T-helper 2 cell (primary cell): ENCODE measurements around the gene AP2S1.
"Not testable (repeated sequence)": the region's sequence is repeated elsewhere in the genome, so short reads cannot be mapped to it uniquely, and the experiment has no call there.

Source experiments
- DNase-seq, 5 experiments: peaks; one replicate each; pipeline versions ENCODE4 v3.0.0 to v3.0.0-alpha.2; 2012 to 2022

AP2S1 gene

DNA sequence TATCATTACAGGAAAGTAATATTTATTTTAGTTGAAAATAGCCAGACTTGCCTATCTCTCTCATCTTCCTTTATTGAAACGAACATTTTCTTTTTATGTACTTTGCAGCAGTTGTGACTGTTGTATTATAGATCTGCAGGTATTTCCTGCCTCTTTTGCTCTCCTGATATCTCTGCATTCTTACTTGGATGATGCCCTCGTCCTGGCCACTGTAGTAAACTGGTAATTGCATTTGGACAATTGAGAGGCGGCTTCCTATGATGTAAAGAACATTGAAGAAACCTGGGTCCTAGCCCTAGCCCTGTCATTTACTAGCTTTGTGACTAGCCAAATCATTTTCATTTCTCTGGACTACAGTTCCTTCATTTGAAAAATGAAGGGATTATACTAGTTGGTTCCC, 16.5 kb upstream of the AP2S1 start:
- no peak for DNase-seq

DNA sequence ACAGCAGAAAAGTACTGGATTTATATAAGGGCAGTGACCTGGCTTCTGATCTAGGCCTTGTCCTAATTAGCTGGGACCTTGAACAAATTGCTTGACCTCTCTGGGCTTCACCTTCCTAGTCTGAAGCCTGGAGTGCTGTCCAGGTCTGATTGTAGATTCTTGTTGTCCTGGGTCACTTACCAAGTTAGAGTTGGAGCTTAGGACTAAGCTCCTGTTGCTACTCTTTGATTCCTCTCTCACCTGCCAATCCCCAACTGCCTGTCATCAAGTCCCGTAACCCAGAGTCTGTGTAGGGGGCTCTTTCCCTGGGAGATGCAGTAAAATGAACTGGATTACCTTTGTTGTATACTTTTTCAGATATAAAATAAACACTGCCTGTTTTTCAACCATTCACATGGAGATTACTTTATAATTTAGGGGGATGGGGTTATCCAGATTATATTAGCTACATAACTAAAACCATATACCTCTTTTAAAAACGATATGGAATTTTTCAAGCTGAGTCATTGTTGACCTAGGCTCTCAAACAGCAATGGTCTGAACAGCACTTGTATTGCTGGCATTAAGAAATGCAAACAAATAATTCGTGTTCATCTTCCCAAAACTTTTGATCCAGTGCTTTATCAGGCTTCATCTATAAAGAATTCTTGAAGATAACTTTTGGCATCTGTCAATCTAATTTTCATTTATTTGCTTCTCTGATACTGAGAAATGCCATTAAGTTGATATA, 15.9 kb upstream of the AP2S1 start:
- no peak for DNase-seq

DNA sequence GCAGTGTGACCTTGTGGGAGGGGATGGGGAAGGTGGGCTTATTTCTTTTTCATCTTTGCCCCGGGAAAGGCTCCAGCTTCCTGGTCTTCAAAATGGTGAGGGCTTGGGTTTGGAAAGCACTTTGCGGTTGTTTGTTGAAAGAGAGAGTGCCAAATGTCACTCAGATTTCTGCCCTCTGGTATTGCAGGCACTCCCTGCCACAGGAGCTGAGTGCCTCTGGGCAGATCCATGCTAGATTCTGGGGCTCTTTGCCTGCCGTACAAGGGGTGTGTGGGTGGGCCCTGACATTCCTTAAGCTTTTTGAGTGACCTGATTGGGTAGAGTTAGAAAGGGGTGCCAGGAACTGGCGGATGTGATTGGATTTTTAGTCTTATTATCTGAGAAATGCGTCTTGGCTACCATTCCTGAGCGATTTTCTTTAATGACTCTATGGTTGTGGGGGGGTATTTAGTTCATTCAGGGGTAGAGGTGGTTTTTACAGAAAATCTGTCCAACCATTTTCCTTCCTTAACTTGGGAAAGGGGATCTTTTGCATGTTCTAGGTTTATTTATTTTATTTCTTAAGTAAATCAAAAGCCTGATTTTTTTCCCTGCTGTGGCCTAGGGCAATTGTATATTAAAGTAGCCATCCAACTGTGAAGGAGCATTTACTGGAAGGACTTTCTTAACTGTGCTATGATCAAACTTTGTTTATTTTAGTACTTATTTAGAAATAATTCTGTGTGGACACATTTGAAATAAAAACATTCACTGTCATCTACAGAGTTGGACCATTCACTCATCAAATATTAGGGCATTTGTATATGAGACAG, 13.4 kb upstream of the AP2S1 start:
- DNase-seq = no peak

DNA sequence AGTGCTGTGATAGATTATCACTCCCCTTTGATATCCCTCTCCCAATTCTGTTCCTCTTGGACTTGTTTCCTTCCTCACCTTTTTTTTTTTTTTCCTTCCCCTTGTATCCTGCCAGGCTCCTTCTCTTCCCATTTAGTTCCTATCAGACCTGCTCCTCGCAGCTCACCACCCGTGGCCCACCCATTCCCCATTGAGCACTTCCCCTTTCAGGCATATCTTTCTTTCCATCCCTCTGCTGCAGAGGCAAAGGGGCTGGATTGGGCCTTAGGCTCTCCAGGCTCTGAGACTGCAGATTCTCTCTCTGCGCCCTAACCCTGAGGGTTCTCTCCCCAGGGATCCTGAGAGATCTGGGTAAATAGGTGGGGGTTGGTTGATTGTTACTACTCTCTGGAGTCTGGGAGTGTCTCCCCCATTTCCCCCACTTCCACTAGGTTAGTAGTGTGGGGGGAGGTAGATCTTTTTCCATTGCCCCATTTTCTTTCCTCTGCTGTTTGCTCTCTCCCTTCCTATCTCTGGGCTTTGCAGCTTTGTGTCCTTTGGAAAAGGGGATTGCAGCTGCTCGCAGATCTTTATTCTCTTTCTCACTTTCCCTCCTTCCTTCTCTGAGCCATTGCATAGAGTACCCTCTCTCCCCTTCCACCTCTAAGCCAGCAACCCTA, 12.5 kb upstream of the AP2S1 start:
- DNase-seq = no peak

DNA sequence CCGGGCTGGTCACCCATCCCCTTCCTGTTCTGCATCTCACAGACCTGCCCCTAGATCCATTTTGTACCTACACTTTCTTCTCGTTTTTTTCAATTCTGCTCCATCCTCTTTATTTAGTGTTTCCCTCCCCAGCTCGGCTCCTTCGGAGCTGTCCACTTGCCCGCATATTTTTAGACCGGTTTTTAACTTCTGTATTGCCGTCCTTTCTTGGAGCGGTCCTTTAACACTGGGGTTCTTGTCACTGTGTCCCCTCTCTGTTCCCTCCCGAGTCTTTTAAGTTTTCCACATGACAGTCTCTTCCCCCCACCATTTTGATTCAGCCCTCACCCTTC, 11.8 kb upstream of the AP2S1 start:
- peak in 1 of 5 experiments; percentile 15 for DNase-seq

DNA sequence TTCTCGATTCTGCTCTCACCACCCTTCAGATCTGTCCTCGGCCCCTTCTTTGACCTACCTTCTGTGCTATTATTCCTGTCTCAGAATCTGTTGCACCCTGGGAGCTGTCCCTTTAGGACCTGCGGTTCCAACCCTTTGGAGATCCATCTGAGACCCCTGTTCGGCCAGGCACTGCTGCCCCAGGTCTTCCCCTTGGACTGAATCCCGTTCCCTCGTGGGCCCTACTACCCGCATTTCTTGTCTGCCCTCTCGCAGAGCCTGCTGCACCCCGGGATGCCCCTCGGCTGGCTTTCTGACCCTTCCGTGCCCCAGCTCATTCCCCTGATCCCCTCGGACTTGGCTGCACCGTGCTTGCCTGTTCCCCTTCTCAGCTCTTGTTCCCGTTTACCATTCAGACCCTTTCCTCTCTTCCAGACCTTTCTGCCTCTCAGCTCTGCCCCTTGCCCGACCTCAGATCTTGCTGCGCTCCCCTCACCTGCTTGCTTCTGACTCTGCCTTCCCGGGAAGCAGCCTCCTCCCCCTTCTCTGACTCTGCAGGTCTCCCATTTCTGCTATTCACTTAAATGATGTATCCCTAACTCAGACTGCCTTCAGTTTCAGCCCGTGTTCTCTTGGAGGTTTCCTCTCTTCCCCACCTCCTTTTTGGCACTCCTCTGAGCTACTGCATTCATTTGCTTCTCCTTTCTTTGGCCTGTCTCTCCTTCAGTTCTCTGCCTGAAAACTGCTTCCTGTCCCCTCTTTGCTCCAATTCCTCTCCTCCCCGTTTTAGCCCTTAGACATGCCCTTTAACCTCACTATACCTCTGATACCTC, 11.3 kb upstream of the AP2S1 start:
- no peak for DNase-seq

DNA sequence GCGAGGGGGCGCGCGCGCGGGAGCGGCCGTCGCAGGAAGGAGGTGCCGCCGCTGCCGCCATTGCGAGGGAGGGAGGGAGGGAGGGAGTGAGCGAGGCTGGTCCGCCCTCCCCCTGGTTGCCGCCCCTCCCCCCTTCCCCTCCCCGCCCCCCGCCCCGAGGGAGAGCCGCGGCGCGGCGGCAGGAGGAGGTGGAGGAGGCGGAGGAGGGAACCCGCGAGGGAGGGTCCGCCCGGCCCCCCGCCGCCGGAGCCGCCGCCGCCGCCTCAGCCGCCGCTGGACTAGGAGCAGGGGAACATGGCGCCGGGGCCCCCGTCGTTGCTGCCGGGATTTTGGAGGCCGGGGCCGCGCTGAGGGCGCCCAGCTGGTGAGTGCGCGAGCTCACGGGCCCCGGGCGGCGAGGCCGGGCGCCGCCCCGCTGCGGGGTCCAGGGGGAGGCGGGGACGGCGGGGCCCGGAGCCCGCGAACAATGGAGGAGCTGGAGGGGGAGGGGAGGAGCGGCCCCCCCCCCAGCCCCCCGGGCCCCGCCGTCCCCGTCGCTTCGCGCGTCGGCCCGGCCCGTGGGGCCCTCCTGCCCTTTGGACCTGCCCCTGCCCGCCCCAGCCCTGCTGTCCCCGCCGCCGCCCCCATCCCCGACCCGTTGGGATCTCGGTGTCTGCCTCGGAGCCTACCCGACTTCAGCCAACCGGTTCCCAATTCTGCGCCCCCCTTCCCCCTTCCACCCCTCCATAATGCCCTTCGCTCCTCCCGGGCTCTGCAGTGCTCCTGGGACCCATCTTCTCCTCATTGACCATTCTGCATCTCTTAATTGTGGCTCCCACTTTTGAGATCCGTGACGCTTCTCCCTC, 10.4 kb upstream of the AP2S1 start, which contains the start of gene ARHGAP35:
ARHGAP35 (plus strand) TSS at position 152 of the 845 bp plus-strand sequence. CDS start 57,679 bp downstream, outside the sequence.
- DNase-seq = peak in 3 of 5 experiments; percentile 72 to 94 (median 77)

DNA sequence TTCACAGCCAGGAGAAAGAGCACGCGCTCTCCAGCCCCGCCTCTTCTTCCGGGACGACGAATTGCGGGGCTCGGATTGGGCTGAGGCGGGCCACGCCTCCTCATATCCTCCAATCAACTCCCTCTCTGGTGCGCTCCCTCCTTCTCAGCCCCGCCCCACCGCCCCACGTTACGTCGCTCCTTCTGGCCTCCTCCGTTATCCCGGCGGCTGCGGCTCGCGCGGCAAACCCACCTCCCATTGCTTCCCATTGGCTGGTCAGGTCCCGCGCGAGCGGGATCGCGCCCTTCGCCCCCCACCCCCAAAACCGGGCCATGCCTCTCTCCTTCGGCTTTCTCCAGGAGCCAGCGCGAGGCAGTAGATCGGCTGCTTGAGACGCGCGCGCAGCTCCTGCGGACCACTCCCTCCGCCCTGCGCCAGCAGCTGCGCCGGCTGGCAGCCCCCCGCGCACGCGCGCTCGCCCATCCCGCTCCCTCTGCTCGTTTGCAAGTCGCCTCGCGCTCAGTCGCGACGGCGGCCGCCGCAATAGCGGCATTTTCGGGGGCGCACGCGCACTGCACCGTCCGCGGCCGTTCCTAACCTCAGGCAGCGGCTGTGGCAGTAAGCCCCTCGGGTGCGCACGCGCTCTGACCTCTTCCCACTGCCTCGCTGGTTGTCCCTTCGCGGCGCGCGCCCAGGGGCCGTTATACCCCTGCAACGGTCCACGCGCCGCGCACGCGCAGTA, 9.6 kb upstream of the AP2S1 start:
- DNase-seq = peak; percentile 90 to 99 (median 92)

DNA sequence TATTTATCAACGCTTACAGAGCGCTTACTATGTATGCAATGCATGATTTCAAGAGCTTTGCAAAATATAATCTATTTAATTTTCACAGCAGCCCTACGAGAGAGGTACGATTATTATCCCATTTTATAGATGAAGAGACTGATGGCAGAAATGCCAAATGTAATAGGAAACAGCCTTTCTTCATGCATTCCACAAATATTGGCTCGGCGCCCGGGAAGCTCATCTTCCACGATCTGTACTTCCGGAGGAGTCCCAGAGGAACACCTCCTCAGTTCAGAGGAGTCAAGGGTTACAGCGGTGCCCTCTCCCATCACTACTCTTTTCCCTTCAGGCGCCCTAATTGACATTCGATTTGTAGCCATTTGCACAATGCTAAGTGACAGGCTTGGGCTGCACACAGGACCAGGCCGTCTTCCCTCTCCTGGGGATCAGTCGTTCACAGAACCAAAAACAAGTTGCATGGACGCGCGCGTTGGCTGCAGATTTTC, 9.0 kb upstream of the AP2S1 start:
- DNase-seq = no peak

DNA sequence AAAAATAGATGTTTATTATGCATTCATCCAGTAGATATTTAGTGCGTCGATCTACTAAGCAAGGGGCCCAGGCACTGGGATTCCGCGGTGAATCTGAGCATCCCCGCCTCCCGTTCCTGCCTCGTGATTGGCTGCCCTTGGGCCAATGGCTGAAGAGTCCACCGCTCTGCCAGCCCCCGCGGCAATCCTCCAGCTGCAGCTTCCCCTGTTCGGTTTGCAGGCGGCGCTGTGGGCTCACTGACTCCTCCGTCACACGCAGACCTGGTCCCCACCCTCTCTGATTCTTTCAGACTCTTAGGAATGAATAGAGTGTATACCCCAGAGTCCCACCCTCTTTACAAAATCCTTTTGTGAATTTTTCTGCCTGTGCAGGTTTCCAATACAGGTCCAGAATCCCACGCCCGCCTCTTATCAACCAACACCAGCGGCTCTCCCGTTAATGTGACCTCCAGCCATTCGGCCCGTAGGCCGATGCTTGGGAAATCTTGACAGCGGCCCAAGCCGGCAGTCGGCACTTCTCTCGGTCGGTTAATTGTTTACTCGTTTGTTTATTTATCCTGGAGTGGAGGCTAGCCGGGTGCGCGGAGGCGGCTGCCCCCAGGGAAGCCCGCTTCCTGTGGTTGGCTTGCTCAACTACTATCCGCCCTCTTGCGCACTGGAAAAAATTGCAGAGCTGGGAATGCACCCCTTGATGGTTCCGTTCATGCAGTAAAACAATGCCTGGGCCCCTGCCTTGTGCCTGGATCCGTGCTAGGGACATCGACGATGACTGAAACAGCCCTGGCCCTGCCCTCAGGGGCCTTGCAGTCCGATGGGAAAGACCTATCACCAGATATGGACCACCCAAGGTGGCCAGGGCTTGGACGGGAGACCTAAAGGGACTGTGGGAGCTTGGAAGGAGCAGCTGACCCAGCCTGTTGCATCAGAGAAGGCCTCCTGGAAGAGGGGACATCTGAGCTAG, 5.7 kb upstream of the AP2S1 start:
- DNase-seq = peak; percentile 78 to 96 (median 89)

DNA sequence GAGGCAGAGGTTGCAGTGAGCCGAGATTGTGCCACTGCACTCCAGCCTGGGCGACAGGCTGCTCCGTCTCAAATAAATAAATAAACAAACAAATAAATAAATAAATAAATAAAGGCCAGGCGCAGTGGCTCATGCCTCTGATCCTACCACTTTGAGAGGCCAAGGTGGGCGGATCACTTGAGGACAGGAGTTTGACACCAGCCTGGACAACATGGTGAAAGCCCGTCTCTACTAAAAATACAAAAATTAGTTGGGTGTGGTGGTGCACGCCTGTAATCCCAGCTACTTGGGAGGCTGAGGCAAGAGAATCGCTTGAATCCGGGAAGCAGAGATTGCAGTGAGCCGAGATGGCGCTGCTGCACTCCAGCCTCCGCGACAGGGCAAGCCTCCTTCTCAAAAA, 4.1 kb upstream of the AP2S1 start:
- not testable (repeated sequence) for DNase-seq

DNA sequence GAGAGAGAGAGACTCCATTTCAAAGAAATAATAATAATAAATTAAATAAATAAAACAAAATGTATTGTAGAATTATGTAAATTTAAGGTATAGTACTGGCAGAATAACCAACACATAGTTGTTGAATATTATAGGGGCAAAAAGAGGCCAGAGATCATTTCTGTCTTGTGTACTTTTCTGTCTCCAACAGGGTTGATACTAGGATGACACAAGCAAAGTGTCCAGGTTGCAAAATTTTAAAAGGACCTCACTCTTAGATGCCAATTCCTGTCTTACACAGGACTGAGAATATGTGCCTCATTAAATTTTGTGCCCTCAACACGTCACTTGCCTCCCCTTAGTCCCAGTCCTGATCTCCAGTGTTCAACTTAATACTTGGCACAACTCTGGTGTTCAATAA, 2.2 kb upstream of the AP2S1 start:
- DNase-seq = no peak

DNA sequence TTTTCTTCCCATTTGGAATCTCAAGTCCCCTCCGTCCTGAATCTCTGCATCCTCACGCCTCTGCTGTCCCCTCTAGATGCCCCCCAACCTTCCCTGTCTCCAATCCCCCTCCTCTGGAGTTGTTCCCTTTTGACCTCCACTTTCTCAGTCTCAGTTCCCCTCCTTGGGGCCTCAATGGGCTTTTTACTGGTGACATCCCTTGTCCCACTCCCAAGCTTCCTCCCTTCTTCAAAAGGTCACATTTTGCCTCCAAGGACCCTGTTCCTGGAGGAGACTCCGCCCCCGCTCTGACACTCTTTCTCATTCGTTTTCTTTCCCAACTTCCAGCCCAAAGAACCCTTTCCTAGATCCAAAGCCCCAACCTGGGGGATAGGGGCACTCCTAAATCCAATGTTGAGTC, 1.0 kb downstream of the AP2S1 start:
- no peak for DNase-seq

DNA sequence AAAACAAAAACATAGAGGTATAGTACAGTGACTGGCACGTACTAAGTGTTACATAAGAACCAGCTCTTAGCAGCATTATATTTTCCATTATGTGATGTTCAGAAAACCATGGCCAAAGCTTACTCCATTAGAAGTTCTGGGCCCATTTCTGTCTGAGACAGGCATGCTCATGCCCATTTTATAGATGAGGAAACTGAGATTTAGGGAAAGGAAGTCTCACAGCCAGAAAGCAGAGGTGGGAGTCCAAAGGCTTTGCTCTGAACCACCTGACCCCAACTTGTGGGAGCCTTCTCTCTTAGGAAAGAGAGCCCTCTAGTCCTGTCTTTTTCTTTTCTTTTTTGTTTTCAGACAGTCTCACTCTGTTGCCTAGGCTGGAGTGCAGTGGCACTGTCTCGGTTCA, 2.3 kb downstream of the AP2S1 start:
- no peak for DNase-seq

DNA sequence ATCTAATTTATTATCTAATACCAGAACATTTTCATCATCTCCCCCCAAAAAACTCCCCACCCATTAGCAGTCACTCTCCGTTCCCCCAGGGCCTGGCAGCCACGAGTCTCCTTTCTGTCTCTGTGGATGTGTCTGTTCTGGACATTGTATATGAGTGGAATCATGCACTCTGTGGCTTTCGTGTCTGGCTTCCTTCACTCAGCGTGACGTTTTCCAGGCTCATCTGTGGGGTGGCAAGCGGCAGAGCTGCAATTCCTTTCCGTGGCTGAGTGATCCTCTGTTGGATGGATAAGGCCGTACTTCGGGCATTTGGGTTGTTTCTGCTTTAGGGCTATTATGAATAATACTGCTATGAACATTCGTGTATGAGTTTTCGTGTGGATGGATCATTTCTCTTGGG, 3.1 kb downstream of the AP2S1 start:
- no peak for DNase-seq

DNA sequence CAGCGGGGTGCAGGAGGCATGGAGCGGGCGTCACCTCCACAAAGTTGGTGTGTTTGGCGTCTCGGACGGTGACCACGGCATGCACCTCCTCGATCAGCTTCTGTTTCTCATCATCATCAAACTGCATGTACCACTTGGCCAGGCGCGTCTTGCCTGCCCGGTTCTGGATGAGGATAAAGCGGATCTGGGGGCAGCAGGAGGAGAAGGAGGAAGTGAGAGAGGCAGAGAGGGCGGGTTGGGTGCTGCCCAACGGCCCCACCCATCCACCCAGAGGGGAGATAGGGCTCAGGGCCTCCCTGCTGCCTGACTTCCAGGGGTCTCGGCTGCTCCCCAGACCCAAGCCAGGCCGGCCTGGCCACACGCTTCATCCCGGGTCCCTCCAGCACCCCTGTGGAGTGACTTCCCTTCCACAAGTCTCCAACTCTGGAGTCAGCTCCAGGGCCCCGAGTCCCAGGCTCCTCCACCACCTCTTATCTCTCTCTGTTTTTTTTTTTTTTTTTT, 4.6 kb downstream of the AP2S1 start:
- DNase-seq = no peak

DNA sequence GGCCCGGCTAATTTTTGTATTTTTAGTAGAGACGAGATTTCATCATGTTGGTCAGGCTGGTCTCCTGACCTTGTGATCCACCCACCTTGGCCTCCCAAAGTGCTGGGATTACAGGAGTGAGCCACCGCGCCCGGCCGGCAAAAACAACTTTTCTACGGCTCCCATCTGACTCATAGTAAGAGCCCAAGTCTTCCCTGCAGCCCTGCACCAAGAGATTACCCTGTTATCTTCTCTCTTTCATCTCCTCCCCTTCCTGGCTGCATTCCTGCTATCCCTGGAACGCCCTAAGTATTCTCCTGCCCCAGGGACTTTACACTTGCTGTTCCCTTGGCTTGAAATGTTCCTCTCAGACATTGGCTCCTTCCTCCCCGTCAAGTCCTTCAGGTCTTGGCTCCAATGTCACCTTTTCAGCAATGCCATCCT, 6.6 kb downstream of the AP2S1 start:
- DNase-seq = no peak

DNA sequence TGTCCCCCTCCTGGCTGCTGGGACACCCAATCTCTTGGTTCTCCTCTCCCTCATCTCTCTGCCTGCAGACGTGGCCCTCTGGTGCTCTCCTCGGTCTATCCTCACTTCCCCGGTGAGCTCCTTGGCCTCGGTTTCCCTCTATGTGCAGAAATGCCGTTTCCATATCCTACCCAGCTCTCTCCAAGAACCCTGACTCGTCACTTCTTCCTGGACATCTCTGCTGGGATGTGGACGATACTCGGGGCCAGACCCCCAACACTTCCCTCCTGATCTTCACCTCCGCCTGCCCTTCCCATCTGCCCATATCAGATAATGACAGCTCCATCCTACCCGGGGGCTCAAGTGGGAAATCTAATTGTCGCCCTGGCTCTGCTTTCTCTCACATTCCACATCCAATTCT, 7.9 kb downstream of the AP2S1 start:
- DNase-seq = no peak

DNA sequence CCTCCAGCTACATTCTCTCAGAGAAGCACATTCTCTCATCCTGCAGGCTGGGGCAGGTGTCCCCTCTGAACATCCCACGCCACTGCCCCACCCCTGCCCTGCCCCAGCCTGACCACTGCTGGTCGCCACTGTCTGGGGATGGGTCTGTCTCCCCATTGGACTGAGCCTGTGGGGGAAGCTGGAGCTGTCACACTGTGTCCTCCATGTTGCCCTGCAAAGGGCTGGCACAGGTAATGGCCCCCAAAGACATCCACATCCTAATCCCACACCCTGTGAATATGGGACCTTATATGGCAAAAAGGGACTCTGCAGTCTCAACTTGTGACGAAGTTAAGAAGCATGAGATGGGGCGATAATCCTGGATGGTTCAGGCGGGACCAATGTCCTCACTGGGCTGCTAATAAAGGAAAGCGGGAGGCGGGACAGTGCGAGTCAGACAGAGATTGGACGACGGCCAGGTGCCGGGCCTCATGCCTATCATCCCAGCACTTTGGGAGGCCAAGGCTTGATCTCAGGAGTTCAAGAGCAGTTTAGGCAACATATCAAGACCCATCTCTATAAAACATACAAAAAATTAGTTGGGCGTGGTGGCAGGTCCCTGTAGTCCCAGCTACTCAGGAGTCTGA, 9.1 kb downstream of the AP2S1 start:
- no peak for DNase-seq
